Stimulated activated CD8-positive, alpha-beta memory T cell treated with anti-CD3 and anti-CD28 coated beads, Interleukin-15, amount 100 ng/mL, for 4 hours (primary cell): ENCODE measurements around the gene E2F2.
A peak's percentile ranks its signal among the peaks of the same experiment; 100 is the strongest.

Experiments used
- DNase-seq, 2 donors: peaks; one replicate each; pipeline ENCODE4 v3.0.0-alpha.2; 2020; ENCODE audit warnings: low read depth in 2 of 2

The E2F2 gene

DNA sequence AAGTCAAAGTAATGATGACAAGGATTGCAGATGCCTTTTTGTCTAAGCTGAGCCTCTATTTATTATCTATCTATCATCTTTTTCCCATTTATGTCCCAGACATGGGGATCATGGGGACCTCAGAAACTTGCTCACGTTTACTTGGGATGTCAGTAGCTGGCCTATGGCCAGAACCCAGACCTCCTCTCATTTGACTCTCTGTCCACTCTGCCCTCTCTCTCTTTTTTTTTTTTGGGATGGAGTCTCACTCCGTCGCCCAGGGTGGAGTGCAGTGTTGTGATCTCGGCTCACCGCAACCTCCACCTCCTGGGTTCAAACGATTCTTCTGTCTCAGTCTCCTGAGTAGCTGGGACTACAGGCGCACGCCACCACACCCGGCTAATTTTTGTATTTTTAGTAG, 32.0 kb upstream of the E2F2 start:
- DNase-seq, result no peak

GRCh38 chr1:23562137-23562876, 31.3 kb upstream of the E2F2 start:
- no peak for DNase-seq

- DNase-seq, result no peak
These were observed 30.7 kb upstream of the E2F2 start for GRCh38 chr1:23561813-23562100.

DNA sequence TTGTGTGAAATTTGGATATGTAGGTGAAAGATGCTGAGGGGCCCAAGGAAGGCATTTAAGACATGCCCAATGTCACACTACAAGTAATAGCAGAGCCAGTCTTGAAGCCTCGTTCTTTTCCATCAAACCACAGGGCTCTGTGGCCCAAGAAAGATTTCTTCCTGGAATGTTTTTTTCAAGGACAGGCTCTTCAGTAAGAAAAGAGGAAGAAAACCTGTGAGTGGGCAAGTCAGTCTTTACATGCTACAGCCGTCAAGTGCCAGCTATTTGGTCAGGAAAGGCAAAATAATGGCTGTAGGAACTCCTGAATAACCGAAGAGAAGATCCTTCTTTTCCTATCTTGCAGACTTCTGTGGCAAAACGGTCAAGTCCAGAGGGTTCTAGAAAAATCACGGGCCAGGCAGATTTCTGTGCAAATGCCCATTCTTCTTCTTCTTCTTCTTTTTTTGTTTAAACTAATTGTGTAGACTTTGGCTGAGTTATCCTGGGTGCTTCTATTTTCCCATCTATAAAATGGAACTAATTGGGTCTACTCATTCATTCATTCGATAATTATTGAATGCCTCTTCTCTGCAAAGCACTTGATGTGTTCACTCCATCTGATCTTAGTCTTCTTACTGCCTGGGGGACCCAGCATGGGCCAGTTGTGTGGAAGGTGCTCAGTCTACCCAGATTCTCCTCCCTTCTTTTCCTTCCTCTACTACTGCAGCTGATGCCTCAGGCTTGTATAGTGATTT, 30.2 kb upstream of the E2F2 start:
- no peak for DNase-seq

GRCh38 chr1:23559985-23560741, 29.1 kb upstream of the E2F2 start:
- no peak for DNase-seq

DNA sequence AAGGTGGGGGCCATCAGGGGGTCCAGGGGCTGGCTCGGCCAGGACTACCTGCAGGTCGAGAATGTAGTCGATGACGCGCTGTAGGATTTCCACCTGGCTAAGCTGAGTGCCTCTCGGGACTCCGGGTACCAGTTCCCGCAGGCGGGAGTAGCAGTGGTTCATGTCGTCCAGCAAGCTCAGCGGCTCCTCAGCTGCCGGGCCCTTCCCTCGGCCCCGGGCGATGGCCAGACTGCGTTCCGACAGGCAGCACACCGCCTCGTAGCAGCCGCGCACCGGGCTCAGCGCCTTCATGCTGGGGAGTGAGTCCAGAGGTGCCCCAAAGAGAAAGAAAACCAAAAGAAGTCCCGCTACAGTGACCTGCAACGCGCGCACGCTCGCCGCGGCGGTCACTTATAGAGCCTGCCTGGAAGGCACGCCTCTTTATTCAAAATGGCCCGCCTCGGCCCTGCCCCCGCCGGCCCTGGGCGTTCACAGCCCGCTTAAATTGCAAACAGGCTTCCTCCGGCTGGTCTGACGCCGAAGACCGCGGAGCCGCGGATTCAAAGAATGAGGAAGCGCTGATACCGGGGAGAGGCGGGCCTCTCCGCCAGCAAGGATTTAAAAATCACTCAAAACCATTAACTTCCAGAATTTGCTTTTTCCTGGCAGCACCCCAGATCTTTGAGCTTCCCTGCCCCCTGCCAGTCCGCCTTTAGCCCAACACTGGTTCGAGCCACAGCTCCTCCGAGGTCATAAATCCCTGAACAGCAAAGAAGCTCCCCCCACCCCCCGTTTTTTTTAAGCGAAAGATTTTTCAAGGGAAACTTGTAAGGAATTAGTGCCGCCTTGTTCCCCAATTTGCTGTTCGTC, 28.3 kb upstream of the E2F2 start, which contains the start of gene ID3:
TSS of gene ID3 (minus strand) at position 366 of the 849 bp plus-strand sequence. CDS start at position 291, 75 bp downstream.
- peak; percentile 73 to 79 for DNase-seq

DNA sequence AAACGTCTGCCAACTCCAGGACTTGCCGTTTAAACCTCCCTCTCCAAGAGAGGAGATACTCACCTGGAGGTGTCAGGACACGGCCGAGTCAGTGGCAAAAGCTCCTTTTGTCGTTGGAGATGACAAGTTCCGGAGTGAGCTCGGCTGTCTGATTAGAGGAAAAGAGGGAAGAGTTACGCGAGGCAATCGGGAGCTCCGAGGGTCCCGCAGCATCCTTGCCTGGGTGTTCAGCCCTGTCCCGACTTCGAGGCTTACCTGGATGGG, 27.8 kb upstream of the E2F2 start:
- no peak for DNase-seq

DNA sequence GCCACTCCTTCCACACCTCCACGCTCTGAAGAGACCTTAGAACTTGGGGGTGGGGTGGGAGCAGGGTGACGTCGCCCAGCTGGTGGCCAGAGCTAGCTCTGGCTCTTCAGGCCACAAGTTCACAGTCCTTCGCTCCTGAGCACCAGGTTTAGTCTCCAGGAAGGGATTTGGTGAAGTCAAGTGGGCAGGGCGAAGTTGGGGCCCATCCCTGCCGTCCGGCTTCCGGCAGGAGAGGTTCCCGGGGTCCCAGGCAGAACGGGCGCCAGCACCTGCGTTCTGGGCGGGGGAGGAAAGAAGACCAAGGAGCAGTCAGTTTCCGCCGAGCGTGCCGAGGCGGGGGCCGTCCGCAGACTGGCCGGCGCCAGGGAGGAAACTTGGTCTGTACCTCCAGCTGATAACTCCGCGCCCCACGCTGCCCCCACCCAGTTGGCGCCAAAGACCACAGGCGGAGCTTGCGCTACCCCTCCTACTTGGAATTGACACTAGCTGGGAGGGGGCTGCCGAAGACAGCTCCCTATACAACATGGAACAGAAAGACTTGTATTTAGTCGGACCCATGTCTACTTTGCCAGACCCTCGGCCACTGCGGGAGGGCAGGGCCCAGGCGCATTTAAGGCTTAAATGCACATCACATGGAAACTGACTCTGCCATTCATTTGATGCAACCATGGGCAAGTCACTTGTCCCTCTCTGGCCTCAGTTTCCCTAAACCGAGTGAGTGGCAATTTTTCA, 27.3 kb upstream of the E2F2 start:
- DNase-seq, result no peak

DNA sequence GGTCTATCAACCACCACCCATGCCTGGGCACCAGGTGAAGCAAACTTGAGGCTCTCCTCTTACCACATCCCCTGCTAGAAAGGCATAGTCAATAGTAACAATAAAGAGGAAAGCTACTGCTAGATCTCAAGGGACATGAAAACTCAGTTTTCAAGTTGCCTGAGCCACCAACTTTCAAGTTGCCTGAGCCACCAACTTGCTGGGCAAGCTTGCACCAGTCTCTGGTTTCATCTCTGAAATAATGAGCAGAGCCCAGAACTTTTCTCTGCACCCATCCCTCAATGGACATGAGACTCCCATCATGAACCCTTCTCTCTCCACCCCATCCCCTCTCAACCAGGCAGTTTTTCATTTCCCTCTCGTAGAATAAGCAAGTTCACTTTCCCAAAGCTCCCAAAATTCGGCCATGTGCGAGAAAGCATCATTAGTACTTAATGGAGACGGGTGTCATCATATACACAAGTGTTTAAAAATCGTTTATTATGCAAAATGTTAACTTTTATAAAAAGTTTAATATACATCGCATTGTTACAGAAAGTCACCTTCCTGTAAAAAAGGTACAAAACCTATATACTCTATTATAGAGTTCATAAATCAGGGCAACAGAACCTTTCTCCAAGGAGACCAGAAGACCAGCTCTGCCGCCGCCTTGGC, 26.6 kb upstream of the E2F2 start:
- DNase-seq, result no peak

DNA sequence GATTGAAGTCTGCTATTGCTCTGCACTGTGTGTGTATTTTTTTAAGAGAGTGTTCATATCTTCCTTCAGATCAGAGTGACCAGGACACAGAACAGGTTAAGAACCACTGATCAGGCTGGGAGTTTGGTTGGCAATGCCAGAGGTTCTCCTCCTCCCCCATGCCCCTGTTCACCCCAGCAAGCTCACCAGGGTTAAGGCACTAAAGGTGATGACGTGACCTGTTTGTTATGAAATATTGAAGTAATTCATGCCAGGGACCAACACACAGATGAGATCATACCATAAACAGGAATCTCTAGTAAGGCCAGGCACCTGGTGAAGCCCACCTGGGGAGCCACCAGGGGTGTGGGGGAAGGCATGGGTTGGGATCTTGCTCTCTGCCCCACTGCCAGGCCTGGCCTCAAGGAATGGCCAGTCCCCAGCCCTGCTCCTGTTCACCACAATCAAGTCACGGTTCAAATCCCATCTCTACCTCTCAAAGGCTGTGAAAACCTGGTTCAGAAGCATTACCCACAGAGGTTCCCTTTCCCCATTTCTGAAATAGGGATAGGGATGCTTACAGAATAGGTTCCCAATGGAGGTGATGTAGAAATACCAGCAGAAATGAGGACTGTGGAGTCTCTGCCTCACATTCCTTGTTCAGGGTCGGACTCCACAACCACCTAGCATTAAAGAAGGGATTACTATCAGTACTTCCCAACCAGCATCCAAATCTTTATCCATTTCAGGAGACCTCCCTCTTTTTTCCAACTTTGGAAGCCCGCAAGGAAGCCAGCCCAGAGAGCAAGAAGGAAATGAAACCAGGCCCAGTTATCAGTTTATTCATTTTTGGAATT, 25.8 kb upstream of the E2F2 start:
- no peak for DNase-seq

GRCh38 chr1:23555986-23556634, 25.1 kb upstream of the E2F2 start:
- no peak for DNase-seq

DNA sequence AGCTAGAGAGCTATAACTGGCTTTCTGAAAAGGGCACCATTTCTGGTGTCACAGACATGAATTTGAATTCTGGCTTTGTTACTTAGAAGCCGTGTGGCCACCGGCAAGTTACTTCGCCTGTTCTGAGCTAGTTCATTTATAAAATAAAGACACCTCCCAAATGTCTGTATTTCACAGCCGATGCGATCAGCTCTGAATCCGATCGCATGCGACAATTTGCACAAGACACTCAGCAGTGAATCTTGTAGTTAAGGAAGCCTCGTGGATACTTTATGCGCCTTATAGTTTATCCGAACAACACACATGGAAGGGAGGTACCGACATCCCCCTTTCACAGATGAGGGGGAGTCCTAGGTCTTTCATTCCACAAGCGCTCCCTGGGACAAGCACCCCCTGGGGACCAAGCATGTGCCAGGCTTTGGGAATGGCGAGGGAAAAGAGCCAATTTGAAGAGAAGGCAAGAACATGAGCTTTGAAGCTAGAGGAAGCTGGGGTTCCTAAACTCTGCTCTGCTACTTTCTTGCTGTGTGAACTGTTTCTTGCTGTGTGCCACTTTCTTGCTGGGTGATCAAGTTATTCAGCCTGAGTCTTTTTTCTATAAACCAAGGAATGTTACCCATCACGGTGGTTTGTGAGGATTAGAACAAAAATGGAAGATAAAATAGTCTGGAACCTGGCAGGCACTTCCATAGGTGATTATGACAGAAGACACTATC, 24.4 kb upstream of the E2F2 start:
- no peak for DNase-seq

DNA sequence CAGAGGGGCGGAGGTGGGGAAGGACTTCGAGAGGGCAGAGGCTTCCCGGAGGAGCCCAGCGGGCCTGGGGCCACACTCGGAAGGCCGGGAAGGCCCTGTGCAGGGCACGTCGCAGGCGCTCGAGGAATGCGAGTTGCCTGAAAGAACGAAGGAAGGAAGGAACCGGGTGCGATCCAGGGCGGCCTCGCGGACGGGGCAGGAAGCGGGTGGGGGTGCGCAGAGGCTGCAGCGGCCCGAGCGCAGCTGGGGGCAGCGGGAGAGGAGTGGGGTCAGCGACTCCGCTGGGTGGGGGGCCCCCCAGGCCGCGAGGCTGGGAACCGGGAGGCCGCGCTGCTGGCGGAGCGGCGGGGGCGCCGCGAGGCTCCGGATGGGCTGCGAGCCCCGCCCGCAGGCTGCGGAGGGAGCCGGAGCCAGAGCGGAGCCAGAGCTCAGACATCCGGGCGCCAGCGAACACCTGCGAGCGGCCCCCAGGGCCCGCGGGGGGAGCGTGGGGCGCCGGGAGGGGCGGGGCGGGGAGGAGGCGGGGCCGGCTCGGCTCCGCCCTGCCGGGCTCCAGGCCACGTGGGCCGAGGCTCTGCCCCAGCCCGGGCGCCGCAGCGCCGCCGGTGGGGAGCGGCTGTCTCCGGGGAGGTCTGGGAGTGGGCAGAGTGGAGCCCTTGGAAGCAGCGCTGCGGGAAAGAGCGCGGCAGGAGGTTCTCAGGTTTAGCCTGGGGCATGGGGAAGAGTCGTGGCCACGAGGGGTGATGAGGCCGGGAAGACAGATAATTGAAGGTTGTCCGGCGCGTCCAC, 23.6 kb upstream of the E2F2 start:
- peak; percentile 54 to 71 for DNase-seq

- DNase-seq, result no peak
These were observed 23.1 kb upstream of the E2F2 start for GRCh38 chr1:23554127-23554480.

DNA sequence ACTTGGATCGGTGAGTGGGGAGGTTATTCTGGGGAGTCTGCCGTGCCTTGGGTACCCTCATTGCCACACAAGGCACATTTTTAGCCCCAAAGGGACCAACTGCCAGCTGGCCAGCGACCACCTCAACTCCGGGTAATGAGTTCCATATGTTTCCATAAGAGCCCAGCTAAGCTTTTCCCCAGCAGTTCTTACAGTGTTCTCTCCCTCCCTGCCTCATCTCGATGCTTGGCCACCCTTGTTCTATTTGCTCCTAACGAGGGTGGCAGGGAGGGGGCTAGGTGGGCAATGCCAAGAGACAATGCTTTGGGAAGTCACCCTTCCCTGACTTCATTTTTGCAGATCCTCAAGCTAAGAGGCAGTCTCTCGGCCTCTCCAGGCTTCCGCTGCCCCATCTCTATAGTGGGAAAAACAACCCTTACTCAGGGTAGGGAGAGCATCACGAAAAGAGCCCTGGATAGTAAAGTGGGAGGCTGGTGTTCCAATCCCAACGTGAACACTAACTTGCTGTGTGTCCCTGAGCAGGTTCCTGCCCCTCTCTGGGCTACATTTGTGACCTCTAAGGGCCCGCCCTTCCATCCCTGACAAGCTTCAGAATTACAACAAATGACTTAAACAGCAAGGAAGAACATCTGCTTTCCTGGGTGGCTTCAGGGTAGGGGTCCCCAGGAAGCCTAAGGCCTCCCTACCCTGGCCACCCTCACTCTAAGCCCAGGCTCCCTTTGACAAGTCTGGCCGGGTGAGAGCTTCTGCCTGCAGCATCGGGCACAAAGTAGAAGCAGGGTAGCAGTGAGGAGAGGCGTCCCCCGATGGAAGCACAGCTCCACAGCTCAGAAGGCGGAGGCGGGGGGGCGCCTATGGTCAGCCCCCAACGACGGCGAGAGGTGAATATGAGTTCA, 22.4 kb upstream of the E2F2 start:
- DNase-seq, result no peak

DNA sequence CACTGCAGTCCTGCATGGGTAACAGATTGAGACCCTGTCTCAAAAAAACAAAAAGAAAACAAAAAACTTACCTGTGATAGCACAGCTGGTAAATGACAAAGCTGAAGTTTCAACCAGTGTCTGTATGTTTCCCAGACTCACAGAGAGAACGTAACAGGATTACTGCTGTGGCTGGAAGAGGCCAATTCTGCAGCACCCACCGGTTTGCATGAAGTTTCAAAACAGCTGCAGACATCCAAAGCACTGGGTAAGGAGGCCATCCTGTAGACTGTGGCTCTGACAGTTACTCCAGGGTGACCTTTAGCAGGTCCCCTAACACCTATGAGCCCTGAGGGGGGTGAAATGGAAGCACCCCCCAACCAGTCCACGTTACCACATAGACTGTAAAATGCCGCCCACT, 20.8 kb upstream of the E2F2 start:
- DNase-seq, result no peak

DNA sequence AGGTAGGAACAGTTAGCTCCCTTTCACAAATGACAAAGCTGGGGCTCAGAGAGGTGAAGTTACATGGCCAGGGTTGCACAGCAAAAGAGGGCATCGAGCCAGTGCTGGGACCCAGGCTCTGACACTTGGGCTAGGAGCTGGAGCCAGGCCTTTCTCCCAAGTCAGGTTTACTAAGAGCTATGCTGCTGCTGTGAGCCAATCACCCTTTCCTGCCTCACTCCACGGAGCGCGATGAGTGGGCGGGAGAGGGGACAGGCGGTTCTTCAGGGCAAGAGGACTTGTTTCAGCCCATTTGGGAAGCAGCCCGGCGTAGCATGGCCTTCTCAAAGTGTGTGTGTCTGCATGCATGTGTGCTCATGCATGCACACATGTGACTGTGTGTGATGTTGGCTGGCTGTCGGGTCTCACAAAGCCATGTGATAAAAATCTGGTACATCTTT, 17.7 kb upstream of the E2F2 start:
- no peak for DNase-seq
